K562 (cell line): ENCODE measurements around the gene PGA3. TPM values are rescaled to one million over a fixed set of nuclear protein-coding genes. Genes with fewer than 3 reads are reported as not detected.

Experiments
- CBX3 ChIP-seq, 2 experiments: IDR thresholded peaks; 1 replicate in 1 of 2; 2 replicates in 1 of 2; pipeline ENCODE4 v1.6.1; 2012; ENCODE audit warnings: inconsistent platforms in 2 of 2, low read length in 2 of 2, borderline replicate concordance in 1 of 2, control low read depth in 1 of 2
- CTCF ChIP-seq, 3 experiments: IDR thresholded peaks in 2 of 3; conservative IDR thresholded peaks in 1 of 3; 2 replicates each; pipeline ENCODE4 v1.5.1; 2011 to 2012; ENCODE audit warnings: low read length in 3 of 3, mild to moderate bottlenecking in 3 of 3, control low read depth in 2 of 3, improper control_type of control experiment in 1 of 3, inconsistent platforms in 1 of 3, low read depth in 1 of 3, mixed read lengths in 1 of 3, moderate library complexity in 1 of 3; ENCODE audit not compliant: insufficient read depth in 2 of 3
- STAT6 ChIP-seq: sonication (generic); formaldehyde crosslinking; IDR thresholded peaks from 2 replicates; pipeline ENCODE4 v1.8.1; 2023; ENCODE audit warnings: mild to moderate bottlenecking, missing genetic modification reagents
- YY1 ChIP-seq, 3 experiments: IDR thresholded peaks; 2 replicates each; pipeline ENCODE4 v1.6.1; 2011; ENCODE audit warnings: low read length in 2 of 3, mild to moderate bottlenecking in 2 of 3, moderate library complexity in 2 of 3, borderline replicate concordance in 1 of 3, control low read depth in 1 of 3, low read depth in 1 of 3; ENCODE audit not compliant: insufficient read depth in 3 of 3, insufficient replicate concordance in 2 of 3, control insufficient read depth in 1 of 3, insufficient read length in 1 of 3; ENCODE audit errors: extremely low read depth in 1 of 3
- polyA plus RNA-seq, 8 experiments: library from polyadenylated mRNA; depleted of rRNA in 4 of 8; stranded (reverse) in 5 of 8; unstranded in 3 of 8; fragments of >200 nt; fragmentation: Nextera tagmentation in 2 of 8; fragmentation: Illumina TruSeq in 1 of 8; extraction: Ambion mirVana in 2 of 8; extraction: Trizol in 1 of 8; gene quantifications; 2 replicates each; pipeline versions ENCODE4 v1.2.1 to v1.2.3, GENCODE V29; 2011 to 2014; ENCODE audit warnings: inconsistent platforms in 1 of 8, missing spikeins in 1 of 8
- total RNA-seq, 7 experiments: library from RNA; depleted of rRNA in 6 of 7; stranded (reverse); fragments of >200 nt in 6 of 7; fragmentation: Illumina TruSeq in 2 of 7; extraction: Trizol in 2 of 7; gene quantifications; 2 replicates each; pipeline versions ENCODE4 v1.2.1 to v1.2.3, GENCODE V29; 2011 to 2021; ENCODE audit warnings: low replicate concordance in 1 of 7
- TF ChIP-seq, protein P1 (sequence below): fragments of 450-650 bp; formaldehyde crosslinking; IDR thresholded peaks from 2 replicates; pipeline ENCODE4 v1.4.0; 2020; ENCODE audit warnings: mild to moderate bottlenecking, moderate library complexity

Gene PGA3
- total and polyA plus RNA-seq, 9 of the 15 experiments (the other 6 are each of a cell fraction or from before 2014, with no cell fraction given) = 0.15 to 0.18 (median 0.18) TPM; not detected in 6

DNA sequence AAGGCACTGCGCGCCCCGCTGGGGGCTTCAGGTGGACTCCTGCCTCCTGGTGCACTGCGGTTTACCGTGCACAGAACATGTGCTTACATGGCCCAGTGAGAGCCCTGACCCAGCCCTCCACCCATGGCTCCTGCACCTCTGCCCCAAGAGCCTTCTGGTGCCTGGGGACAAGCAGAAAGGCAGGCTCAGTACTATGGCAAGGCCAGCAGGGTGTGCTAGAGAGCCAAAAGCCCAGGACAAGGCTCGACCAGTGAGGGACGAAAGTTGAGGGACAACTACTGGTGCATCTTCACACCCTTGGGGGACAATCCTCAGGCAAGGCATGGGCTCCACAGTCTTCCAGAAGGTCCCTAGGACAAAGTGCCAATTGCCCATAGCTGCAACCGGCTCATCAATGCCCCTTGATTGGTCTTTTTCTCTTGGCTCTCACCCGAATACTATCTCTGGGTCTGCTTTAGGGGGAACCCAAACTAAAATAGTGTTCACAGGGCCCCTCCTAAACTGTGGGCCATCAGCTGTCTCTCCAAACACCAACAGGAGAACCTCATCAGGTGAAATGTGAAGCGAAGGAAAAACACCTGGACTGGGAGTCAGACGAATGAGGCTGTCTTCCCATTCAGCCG lies 51.2 kb downstream of the PGA3 start (continued):
- TF ChIP-seq STAT6 (0 out of 2 replicates have a peak, but pooled peaks have one; percentile 36), YY1 (IDR thresholded peaks at IDR 0.05; ENCODE audit: borderline replicate concordance in 1 of 3, control insufficient read depth in 1 of 3, extremely low read depth in 1 of 3, insufficient read depth in 3 of 3, insufficient read length in 1 of 3, insufficient replicate concordance in 2 of 3, low read depth in 1 of 3, low read length in 2 of 3) (peak in 1 of 3 experiments; percentile 36), CBX3 (IDR thresholded peaks at IDR 0.05; ENCODE audit: borderline replicate concordance in 1 of 2, low read length in 2 of 2) (0 out of 3 replicates have a peak, but pooled peaks of 1 of the 2 experiments have one; percentile 9), CTCF (IDR thresholded peaks at IDR 0.05 in 2 of 3, conservative IDR thresholded peaks at IDR 0.05 in 1 of 3; ENCODE audit: insufficient read depth in 2 of 3, low read depth in 1 of 3, low read length in 3 of 3) (peak; percentile 90 to 95 (median 94))
- TF ChIP-seq, protein P1, sequence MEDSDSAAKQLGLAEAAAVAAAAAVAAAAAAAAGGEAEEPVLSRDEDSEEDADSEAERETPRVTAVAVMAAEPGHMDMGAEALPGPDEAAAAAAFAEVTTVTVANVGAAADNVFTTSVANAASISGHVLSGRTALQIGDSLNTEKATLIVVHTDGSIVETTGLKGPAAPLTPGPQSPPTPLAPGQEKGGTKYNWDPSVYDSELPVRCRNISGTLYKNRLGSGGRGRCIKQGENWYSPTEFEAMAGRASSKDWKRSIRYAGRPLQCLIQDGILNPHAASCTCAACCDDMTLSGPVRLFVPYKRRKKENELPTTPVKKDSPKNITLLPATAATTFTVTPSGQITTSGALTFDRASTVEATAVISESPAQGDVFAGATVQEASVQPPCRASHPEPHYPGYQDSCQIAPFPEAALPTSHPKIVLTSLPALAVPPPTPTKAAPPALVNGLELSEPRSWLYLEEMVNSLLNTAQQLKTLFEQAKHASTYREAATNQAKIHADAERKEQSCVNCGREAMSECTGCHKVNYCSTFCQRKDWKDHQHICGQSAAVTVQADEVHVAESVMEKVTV (CRISPR knock-in tag) = peak; percentile 65
